Hepatocyte (in vitro differentiated cells): Measurements from ENCODE around the gene LAMB3. TPM values are rescaled to one million over a fixed set of nuclear protein-coding genes. Genes with fewer than 3 reads are reported as not detected.

Experiments
- DNase-seq: peaks from one replicate; pipeline ENCODE4 v3.0.0-alpha.2; 2016; ENCODE audit warnings: low spot score
- H2AFZ ChIP-seq: fragments of 200-600 bp; sonication (generic); 2 replicates; pipeline ENCODE4 v1.6.0; 2016; ENCODE audit warnings: antibody characterized with exemption, mild to moderate bottlenecking
- H3K27ac ChIP-seq: fragments of 200-600 bp; sonication (generic); 2 replicates; pipeline ENCODE4 v1.5.1; 2016; ENCODE audit warnings: mild to moderate bottlenecking
- H3K27me3 ChIP-seq: fragments of 200-600 bp; sonication (generic); 2 replicates; pipeline ENCODE4 v1.6.1; 2016
- H3K36me3 ChIP-seq: fragments of 200-600 bp; sonication (generic); replicated peaks from 2 replicates; pipeline ENCODE4 v1.5.1; 2016; ENCODE audit warnings: low read depth; ENCODE audit not compliant: insufficient read depth
- H3K4me1 ChIP-seq: fragments of 200-600 bp; sonication (generic); 2 replicates; pipeline ENCODE4 v1.5.1; 2016; ENCODE audit warnings: mild to moderate bottlenecking, moderate library complexity; ENCODE audit not compliant: insufficient read depth
- H3K4me2 ChIP-seq: fragments of 200-600 bp; sonication (generic); 2 replicates; pipeline ENCODE4 v1.6.0; 2016
- H3K4me3 ChIP-seq: fragments of 200-600 bp; sonication (generic); 2 replicates; pipeline ENCODE4 v1.5.1; 2016; ENCODE audit warnings: mild to moderate bottlenecking
- H3K79me2 ChIP-seq: fragments of 200-600 bp; sonication (generic); 2 replicates; pipeline ENCODE4 v1.6.0; 2017; ENCODE audit warnings: mild to moderate bottlenecking
- H3K9me2 ChIP-seq: fragments of 200-600 bp; sonication (generic); replicated peaks from 2 replicates; pipeline ENCODE4 v1.6.0; 2017; ENCODE audit warnings: mild to moderate bottlenecking; ENCODE audit not compliant: insufficient read depth
- H3K9me3 ChIP-seq: fragments of 200-600 bp; sonication (generic); 2 replicates; pipeline ENCODE4 v1.5.1; 2016; ENCODE audit warnings: low read depth, mild to moderate bottlenecking
- H4K20me1 ChIP-seq: fragments of 200-600 bp; sonication (generic); 2 replicates; pipeline ENCODE4 v1.6.0; 2016; ENCODE audit warnings: mild to moderate bottlenecking; ENCODE audit not compliant: insufficient read depth, poor library complexity, severe bottlenecking
- EZH2 ChIP-seq: fragments of 200-600 bp; sonication (generic); IDR thresholded peaks from 2 replicates; pipeline ENCODE4 v1.6.1; 2016; ENCODE audit warnings: antibody characterized with exemption, mild to moderate bottlenecking, borderline replicate concordance
- EZH2phosphoT487 ChIP-seq: fragments of 200-600 bp; sonication (generic); IDR thresholded peaks from one replicate; pipeline ENCODE4 v1.6.1; 2018; ENCODE audit warnings: antibody characterized with exemption, mild to moderate bottlenecking, low read depth, moderate library complexity; ENCODE audit not compliant: unreplicated experiment, severe bottlenecking
- WGBS: methylation state at CpG from one replicate; pipeline ENCODE4 v1.1.6; 2016; ENCODE audit warnings: low lambda C conversion rate; ENCODE audit errors: missing lambda C conversion rate; 5-methylcytosine and 5-hydroxymethylcytosine counted together
- polyA plus RNA-seq: library from polyadenylated mRNA; unstranded; fragments of >200 nt; fragmentation: Nextera tagmentation; extraction: Ambion mirVana; gene quantifications from 2 replicates; pipeline ENCODE4 v1.2.1, GENCODE V29; 2016
- total RNA-seq: library from RNA; depleted of rRNA; stranded (reverse); fragments of >200 nt; gene quantifications from 2 replicates; pipeline ENCODE4 v1.2.3, GENCODE V29; 2014
- TF ChIP-seq, protein P1 (sequence below): fragments of 200-600 bp; sonication (generic); IDR thresholded peaks from 2 replicates; pipeline ENCODE4 v1.5.1; 2016; ENCODE audit warnings: antibody characterized with exemption, mild to moderate bottlenecking; ENCODE audit not compliant: poor library complexity

Gene LAMB3
- total and polyA plus RNA-seq, 2 experiments from 2014 or later, result 55.9 to 76.9 TPM

DNA sequence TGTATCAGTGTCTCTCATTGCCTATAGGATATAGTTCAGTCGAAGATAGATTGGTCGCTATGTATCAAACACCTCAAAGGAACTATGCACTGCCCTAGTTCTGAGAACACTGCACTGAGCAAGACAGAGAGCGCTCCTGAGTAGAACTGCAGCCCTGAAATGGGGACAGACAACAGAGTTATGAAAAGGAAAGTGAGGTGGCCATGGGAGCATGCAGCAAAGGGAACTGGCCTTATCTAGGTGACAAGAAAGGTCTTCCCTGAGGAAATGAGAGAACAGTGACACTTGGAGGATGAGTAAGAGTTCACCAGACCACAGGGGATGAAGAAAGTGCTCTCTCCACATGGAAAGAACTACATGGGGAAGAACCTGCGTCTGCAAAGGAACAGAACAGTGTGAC, 15.5 kb upstream of the LAMB3 start:
- Histone ChIP-seq H3K27ac (no peak overlapping the region), H3K27me3 (no peaks in the 10 kb centered on the region), H2AFZ (no peak overlapping the region), H3K79me2 (no peaks in the 10 kb centered on the region), H3K4me2 (no peak overlapping the region), H3K36me3 (no peaks in the 10 kb centered on the region), H4K20me1 (no peaks in the 10 kb centered on the region), H3K4me1 (no peaks in the 10 kb centered on the region), H3K9me3 (no peaks in the 10 kb centered on the region), H3K4me3 (no peak overlapping the region), H3K9me2 (no peaks in the 10 kb centered on the region)
- 86% methylated on average over 4 of the region's 4 CpGs for WGBS
- no peak for DNase-seq
- TF ChIP-seq EZH2 (no peak), EZH2phosphoT487 (no peak)
- TF ChIP-seq, protein P1, sequence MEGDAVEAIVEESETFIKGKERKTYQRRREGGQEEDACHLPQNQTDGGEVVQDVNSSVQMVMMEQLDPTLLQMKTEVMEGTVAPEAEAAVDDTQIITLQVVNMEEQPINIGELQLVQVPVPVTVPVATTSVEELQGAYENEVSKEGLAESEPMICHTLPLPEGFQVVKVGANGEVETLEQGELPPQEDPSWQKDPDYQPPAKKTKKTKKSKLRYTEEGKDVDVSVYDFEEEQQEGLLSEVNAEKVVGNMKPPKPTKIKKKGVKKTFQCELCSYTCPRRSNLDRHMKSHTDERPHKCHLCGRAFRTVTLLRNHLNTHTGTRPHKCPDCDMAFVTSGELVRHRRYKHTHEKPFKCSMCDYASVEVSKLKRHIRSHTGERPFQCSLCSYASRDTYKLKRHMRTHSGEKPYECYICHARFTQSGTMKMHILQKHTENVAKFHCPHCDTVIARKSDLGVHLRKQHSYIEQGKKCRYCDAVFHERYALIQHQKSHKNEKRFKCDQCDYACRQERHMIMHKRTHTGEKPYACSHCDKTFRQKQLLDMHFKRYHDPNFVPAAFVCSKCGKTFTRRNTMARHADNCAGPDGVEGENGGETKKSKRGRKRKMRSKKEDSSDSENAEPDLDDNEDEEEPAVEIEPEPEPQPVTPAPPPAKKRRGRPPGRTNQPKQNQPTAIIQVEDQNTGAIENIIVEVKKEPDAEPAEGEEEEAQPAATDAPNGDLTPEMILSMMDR, result no peak

DNA sequence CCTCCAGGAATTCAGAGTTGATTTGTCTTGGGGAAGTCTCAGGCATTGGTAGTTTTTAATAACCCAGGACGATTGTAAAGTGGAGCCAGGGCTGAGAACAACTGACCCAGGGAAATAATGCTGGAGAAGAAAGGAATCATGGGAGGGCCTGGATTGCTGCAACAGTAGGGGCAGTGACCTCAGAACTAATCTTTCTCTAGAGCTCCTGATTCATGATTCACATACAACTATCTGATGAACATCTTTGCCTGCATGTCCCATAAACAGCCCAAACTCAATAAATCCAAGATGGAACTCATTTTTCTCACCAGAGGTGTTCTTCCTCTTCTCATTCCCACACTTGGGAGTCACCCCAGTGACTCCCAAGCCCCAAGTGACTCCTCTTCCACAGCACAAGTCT, 14.9 kb upstream of the LAMB3 start:
- TF ChIP-seq, protein P1, result no peak
- no peak for DNase-seq
- Histone ChIP-seq H3K27ac (no peak overlapping the region), H3K4me3 (no peak overlapping the region), H3K36me3 (no peaks in the 10 kb centered on the region), H3K9me2 (no peaks in the 10 kb centered on the region), H3K4me2 (no peak overlapping the region), H3K4me1 (no peaks in the 10 kb centered on the region), H3K27me3 (no peaks in the 10 kb centered on the region), H3K9me3 (no peaks in the 10 kb centered on the region), H2AFZ (no peak overlapping the region), H3K79me2 (no peaks in the 10 kb centered on the region), H4K20me1 (no peaks in the 10 kb centered on the region)
- 90% methylated on average over 1 of the region's 1 CpG for WGBS

DNA sequence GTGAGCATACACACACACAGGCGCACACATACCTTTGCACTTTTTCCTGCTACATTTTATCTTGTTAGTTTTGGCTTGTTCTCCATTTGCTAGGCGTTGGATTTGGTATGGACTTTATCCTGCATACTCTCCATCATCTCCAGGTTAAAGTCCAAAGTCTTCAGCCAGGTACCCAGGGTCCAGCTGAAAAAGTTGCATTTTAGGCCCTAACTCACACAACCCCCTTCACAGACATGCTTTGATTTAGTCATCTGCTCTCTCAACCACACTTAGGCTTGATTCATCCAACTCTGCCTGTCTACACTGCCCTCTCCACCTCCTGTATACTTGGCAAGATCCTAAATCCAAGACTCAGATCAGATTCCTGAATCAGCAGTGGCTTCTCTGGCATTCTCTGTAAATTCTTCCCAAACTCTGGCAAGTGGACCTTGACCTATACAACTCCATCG, 10.7 kb upstream of the LAMB3 start:
- Histone ChIP-seq H3K4me2 (no peak overlapping the region), H3K9me2 (no peaks in the 10 kb centered on the region), H3K4me3 (no peak overlapping the region), H3K27me3 (no peaks in the 10 kb centered on the region), H3K36me3 (no peaks in the 10 kb centered on the region), H4K20me1 (no peaks in the 10 kb centered on the region), H3K4me1 (no peaks in the 10 kb centered on the region), H2AFZ (no peak overlapping the region), H3K27ac (no peak overlapping the region), H3K9me3 (no peaks in the 10 kb centered on the region), H3K79me2 (no peaks in the 10 kb centered on the region)
- WGBS, result 73% methylated on average over 3 of the region's 3 CpGs
- no peak for DNase-seq
- TF ChIP-seq EZH2phosphoT487 (no peak), EZH2 (no peak)
- TF ChIP-seq, protein P1, result no peak

DNA sequence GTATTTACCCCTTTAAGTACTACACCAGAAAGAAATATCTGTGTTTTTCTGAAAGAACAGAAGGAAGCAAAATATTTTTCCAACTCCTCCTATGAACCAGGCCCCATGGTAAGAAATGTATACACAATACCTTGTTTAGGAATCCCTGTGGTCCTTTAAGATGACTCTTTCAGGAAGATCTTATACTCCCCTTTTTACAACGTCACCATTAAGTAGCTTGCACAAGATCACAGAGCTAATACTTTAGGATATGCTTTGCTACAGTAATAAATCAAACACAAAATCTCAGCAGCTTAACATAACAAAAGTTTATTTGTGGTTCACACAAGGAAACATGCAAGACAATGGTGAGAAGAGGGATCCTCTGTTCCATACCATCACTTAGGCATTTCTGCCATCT, 8.8 kb upstream of the LAMB3 start:
- Histone ChIP-seq H4K20me1 (no peaks in the 10 kb centered on the region), H3K36me3 (no peaks in the 10 kb centered on the region), H3K4me1 (peaks cover 3% of the 10 kb centered on the region), H3K9me3 (no peaks in the 10 kb centered on the region), H2AFZ (no peak overlapping the region), H3K4me2 (no peak overlapping the region), H3K4me3 (no peak overlapping the region), H3K9me2 (no peaks in the 10 kb centered on the region), H3K27me3 (no peaks in the 10 kb centered on the region), H3K79me2 (no peaks in the 10 kb centered on the region), H3K27ac (no peak overlapping the region)
- no peak for DNase-seq
- WGBS, result 44% methylated on average over 1 of the region's 1 CpG
- TF ChIP-seq EZH2phosphoT487 (no peak), EZH2 (no peak)
- TF ChIP-seq, protein P1, result no peak
